NCI-H128 (cell line): ENCODE measurements around the gene TBC1D2B.
A peak's percentile ranks its signal among the peaks of the same experiment; 100 is the strongest.
"Not testable (repeated sequence)": the region's sequence is repeated elsewhere in the genome, so short reads cannot be mapped to it uniquely, and the experiment has no call there.

ENCODE experiments used
- DNase-seq: peaks from one replicate; lab custom pipeline; 2025; ENCODE audit not compliant: unreplicated experiment; lab: John Stamatoyannopoulos, UW

The TBC1D2B gene

GRCh38 chr15:77976760-77977525, 100.6 kb downstream of the TBC1D2B start:
- not testable (repeated sequence) for DNase-seq

DNA sequence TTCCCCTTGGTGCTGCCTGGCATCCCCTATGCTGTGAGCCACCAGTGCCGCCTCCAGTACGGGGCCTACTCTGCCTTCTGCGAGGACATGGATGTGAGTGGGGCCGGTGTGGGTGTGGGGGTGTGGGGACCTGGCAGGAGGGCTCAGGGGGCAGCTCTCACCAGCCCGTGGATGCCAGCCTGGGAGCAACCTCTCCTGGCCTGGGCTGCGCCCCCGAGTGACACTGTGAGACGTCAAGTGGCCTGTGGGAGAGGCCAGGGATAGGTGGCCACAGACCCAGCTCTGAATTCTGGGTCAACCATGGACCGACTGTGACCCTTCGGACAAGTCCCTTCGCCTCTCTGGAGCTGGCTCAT, 101.4 kb downstream of the TBC1D2B start:
- not testable (repeated sequence) for DNase-seq

DNA sequence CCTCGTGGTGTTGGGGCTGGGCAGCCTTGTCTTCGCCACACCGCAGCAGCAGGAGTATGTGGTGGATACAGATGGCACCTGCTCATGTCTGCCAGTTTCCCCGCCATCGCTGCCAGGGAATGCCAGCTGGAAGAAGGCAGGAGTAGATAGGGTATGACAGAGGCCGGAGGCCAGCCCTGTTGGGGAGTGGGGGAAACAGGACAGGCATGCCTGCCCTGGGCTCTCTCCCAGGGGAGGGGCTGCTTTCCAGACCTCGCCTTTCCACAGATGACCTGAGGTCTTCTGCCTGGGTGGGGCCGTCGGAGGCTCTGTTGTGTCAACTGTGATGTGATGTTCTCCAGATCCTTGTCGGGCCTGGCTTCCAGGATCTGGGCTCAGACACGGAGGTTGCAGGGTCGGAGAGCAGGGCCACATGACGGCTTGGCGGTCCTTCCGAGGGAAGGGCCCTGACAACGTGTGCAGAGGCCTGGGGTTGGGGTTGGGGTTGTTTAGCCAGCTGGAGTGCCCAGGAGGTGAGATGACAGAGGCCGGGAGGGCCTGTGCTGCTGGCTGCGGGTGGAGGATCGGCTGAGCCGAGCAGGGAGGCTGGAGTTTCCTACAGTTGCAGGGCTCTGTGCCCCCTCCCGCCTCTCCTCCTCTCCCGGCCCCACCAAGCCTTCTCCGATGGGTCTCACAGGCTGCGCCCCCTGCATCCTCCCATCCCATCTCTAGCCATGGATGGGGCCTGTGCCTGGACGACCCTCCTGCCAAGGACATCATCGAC, 102.0 kb downstream of the TBC1D2B start:
- DNase-seq, result no peak

GRCh38 chr15:77974416-77975331, 102.8 kb downstream of the TBC1D2B start:
- DNase-seq, result no peak

DNA sequence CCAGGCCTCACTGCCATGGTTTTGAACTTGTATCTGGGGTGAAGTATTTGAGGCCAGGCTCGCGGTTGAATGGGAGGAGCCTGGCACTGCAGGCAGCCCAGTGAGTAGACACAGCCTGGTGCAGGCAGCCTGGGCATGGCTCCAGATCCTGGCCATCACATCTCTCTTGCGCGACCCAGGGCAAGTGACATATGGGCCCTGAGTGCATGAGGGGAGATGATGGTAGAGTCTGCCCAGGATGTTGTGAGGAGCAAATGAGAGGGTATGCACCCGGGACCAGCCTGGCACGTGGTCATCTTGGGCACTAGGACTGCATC, 103.5 kb downstream of the TBC1D2B start:
- no peak for DNase-seq

GRCh38 chr15:77973273-77974097, 104.0 kb downstream of the TBC1D2B start:
- DNase-seq, result not testable (repeated sequence)

GRCh38 chr15:77972706-77973105, 104.8 kb downstream of the TBC1D2B start:
- not testable (repeated sequence) for DNase-seq

- DNase-seq, result not testable (repeated sequence)
Observed at GRCh38 chr15:77971875-77972274, 105.6 kb downstream of the TBC1D2B start.

DNA sequence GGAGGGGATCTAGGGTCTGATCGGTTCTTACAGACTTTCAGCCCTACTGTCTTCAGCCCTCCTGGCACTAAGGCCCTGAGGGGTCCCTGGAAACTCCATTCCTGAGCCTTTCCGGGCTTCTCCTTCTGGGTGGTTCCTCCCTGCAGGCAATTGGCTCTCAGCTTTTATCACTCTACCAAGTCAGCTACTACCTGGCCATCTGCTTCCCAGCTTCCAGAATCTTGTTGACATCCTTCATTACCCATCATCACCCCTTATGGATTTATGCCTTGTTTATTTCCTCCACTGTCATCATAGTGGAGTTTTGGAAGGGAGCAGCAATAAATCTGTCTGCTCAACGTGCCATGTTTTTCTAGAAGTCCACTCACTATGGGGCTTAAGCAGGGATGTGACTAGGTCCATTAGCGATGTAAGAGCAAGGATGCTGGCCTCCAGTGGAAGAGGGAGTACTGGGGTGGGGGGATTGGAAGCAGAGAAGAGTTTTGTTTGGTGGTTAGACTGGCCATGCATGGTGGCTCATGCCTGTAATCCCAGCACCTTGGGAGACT, 106.6 kb downstream of the TBC1D2B start:
- not testable (repeated sequence) for DNase-seq

- no peak for DNase-seq
Observed at GRCh38 chr15:77969055-77969454, 108.5 kb downstream of the TBC1D2B start.

DNA sequence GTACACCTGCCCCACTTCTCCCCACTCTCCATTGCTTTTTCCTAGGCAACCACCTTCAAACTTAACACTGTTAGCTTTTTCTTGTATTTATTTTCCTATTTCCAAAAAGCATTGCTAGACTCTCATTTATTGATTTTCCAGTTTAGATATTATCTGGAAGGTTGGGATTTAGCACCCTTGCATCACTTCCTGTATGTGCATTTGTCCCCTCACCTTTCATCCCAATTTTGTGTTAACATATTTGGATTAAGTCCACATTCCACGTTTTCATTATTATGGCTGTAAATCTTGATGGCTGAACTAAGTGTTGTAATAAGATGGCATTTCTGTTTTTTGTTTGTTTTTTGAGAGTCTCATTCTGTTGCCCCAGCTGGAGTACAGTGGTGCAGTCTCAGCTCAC, 109.7 kb downstream of the TBC1D2B start:
- DNase-seq, result no peak

DNA sequence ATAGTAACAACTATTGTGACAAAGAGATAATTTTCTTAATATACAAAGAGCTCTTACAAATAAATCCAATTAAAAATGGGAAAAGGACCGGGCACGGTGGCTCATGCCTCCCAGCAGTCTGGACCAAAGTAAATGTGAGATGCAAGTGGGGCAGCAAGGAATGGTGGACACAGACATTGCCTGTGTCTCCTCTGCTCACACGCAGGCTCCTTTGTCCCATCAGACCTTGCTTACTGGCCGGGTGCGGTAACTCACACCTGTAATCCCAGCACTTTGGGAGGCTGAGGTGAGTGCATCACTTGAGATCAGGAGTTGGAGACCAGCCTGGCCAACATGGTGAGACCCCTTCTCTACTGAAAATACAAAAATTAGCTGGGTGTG, 110.3 kb downstream of the TBC1D2B start:
- not testable (repeated sequence) for DNase-seq

- no peak for DNase-seq
Observed at GRCh38 chr15:77966540-77967234, 110.8 kb downstream of the TBC1D2B start.

- no peak for DNase-seq
Observed at GRCh38 chr15:77964193-77964592, 113.3 kb downstream of the TBC1D2B start.

DNA sequence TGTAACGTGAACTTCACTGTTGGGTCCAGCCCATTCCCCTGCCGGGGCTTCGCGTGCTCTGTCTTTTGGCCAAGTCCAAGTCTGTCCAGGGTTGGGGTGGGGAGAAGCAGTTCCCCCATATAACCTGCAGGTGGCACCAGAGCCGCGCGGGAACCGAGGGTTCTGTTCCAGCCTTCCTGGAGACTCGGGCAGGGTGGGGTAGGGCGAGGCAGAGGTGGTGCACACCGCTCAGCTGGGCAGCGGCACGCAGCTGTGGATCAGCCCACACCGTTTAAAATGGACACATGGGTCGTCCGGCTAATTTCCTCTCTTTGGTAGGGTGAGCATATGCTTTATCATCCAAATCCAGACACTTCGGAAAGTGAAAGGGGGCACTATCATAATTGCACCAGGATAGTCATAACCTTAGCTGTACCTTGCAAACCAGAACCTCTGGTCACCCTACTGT, 118.1 kb downstream of the TBC1D2B start:
- peak; percentile 1 for DNase-seq

- not testable (repeated sequence) for DNase-seq
Observed at GRCh38 chr15:77958716-77959431, 118.6 kb downstream of the TBC1D2B start.

DNA sequence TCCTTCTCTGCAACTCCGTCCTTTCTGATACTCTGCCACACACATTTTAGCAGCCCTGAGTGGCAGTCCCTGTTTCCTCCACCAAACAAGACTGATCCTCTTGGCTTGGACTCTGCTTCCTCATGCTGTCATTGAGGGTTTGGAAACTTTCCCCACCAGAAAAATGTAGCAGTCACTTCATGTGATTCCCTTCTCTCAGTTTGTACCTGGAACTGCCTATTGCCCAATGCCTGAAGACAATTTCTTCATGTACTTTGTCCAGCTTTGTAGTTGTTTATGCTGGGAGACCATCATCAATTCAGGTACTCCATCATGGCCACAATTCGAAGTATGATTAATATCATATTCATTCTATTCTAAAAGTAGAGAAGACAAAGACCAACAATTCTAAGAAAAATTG, 119.5 kb downstream of the TBC1D2B start:
- DNase-seq, result not testable (repeated sequence)

- DNase-seq, result not testable (repeated sequence)
Observed at GRCh38 chr15:77953926-77954325, 123.6 kb downstream of the TBC1D2B start.

GRCh38 chr15:77952928-77953446, 124.5 kb downstream of the TBC1D2B start:
- DNase-seq, result not testable (repeated sequence)
